HG03060 (cell line): ENCODE measurements around the gene RNU1-2.
"Not testable (repeated sequence)": the region's sequence is repeated elsewhere in the genome, so short reads cannot be mapped to it uniquely, and the experiment has no call there.

Experiments
- ATAC-seq: cut with Tn5 transposase; IDR thresholded peaks from one replicate; pipeline ENCODE4 v1.9.1; 2021; ENCODE audit warnings: low read depth, moderate number of reproducible peaks; ENCODE audit not compliant: unreplicated experiment

Gene RNU1-2

DNA sequence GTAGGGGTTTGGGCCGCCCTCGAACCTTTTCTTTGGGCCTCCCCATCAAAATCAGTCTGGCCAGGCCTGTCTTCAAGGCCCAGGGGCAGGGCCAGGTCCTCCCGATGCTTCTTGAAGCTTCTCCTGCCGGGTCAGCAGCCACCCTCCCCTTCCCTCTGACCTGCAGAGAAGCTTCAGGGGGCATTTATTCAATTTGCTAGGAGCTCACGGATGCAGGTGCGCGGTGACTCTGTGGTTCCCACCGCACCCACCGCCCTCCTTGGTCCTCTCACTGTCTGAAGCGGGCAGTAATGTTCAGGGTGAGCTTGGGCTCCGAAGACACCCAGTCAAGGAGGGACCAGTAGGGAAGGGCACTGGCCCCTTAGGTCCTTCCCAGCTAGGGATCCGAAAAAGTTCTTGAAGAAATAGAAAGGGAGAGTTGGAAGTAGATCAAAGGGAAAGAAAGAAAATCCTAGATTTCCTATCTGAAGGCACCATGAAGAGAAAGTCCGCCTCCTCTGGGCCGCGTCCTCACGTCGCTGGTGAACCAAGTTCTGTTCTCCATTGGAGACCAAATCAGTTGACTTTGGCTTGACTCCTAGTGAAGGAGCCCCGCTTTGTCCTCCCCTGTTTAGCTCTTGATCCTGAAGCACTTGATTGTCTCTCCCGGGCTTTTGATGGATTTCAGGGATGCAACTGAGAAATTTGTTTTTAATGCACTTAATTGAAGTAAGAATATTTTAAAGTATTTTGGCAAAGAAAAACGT, 8.7 kb upstream of the RNU1-2 start:
- no peak for ATAC-seq

DNA sequence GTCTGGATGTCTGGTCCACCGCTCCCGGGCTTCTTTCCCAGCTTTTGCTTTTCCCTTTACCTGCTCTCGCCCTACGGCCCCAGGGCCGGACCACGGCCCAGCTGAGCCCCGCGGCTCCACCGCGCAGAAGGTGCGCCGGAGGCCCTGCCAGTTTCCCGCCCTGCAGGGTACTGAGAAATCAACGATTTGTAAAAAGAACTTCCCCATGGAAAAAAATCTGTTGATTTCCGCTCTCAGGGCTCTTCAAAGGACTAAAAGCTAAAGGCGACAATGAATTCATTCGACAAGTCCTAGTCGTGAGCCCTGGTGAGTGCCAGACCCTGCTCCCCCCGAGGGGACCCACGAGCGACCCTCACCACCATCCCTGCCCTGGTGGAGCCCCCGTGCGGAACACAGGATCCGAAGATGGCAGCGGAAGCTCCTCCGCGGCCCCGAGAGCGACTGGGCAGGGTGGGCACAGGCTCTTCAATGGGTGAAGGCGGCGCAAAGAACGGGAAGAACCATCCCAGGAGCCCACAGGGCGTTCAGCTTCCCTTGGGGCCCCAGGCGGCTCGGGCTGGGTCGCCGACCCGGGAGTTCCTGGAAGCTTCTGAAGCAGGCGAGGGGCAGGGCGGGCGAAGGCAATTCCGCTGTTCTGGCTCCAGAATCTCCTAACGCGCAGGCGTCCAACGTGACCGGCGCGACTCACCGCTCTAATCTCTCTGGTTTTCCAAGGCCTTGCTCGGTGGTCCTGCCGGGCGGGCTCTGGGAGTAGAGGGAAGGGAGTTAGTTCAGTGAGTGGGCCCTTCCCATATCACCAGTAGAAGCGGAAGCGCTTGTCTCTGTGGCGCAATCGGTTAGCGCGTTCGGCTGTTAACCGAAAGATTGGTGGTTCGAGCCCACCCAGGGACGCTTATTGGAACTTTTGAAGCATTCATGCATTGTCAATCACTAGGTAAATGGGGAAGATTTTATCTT, 6.6 kb upstream of the RNU1-2 start:
- no peak for ATAC-seq

DNA sequence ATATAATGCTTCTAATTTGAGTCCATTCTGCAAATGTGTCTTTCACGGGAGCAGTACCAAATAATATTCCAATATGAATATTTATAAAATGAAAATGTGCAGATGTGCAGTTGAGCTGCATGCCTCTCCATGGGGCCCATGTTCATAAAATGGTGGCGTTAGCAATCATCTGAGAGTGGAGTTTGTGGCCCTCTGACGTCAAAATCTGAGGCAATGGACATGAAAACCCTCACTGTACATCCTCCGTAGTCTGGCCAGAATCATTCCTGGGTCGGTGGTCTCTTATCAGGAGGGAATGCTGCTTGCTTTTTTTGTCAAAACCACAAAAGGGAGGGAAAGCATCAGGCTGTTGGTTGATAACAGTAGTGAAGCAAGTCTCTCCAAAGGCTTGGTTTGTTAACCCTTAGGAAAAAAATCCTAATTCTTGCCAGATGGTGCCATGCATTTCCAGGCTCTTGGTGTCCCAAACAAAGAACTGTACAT, 5.2 kb upstream of the RNU1-2 start:
- ATAC-seq, result not testable (repeated sequence)

DNA sequence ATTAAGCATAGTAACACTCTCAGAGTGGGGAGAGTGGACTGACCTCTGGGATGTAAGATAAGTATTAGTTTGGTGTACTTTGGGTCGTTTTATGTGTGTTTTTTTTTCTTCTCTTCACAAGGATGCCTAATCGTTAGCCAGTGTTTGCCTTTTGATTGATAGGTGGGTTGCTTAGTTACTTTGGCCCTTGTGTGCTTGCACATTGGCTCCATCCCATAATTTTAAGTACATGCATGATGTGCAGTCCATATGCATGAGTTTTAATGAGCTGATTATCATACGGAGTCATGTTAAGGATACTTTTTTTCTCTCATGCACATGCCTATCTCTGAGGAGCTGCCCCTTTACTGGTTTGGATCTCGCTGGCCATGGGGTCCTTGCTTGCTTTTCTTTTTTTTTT, 4.7 kb upstream of the RNU1-2 start:
- ATAC-seq, result not testable (repeated sequence)

DNA sequence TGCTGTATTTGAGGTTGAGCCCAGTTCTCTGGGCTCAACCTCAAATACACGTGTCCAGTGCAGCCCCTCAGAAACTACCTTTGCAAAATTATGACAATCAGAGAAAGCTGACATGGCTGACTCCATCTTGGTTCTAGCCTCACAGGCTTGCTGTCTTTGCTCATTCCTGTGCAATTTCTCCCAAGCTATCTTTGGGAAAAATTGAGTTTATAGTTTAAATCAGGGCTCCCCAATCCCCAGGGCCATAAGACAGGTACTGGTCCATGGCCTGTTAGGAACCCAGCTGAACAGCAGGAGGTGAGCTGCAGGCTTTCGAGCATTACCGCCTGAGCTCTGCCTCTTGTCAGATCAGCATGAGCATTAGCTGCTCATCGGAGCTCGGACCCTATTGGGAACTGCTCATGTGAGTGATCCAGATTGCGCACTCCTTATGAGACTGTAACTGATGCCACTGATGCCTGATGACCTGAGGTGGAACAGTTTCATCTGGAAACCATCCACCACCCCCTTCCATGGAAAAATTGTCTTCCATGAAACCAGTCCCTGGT, 2.7 kb upstream of the RNU1-2 start:
- not testable (repeated sequence) for ATAC-seq

DNA sequence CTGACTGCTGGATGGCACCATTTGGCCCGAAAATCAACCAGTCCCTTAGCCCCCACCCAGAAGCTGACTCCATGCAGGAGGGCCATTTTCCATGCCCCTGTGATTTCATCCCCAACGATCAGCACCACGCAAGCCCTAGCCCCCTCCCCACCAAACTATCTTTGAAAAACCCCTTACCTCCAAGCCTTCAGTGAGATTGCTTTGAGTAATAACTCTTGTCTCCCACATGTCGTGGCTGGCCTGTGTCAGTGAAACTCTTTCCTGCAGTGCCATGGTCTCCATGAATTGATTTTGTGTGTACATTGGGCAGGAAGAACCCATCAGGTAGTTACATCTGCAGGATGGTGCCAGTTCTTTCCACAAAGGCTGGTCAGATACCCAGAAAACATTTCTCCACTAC, 2.0 kb upstream of the RNU1-2 start:
- not testable (repeated sequence) for ATAC-seq

DNA sequence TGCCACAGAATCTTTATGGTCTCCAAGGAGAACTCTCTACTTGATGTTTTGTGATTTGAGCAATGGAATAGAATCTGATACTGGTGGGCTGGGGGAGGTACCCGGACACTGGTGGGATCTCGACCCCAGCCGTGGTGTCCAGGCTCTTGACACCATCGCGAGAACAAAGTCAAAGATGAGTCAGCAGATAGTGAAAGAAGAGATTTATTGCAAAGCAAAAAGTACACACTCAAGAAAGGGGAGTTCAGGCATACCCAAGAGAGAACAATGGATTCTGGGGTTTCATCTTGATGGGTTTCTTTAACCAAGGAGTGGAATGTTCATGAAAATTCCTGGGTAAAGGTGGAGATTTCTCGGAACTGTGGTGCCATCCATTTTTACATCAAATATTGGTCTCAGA, 1.4 kb upstream of the RNU1-2 start:
- not testable (repeated sequence) for ATAC-seq

DNA sequence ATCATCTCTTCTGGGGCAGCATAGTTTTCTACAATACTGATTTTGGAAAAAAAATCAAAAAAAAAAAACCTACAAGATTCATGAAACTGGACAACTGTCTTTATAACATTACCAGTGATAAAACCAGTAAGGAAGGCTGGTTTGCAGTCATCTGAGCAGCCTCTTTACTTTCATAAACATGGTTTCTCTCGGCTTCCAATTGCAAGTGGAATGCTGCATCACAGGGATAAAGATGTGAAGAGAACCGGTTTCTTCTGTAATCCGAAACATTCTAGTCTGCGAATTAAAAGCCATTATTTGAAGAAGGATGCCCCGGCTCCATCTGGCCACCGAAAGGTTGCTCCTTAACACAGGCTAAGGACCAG, 565 bp upstream of the RNU1-2 start:
- ATAC-seq, result not testable (repeated sequence)

DNA sequence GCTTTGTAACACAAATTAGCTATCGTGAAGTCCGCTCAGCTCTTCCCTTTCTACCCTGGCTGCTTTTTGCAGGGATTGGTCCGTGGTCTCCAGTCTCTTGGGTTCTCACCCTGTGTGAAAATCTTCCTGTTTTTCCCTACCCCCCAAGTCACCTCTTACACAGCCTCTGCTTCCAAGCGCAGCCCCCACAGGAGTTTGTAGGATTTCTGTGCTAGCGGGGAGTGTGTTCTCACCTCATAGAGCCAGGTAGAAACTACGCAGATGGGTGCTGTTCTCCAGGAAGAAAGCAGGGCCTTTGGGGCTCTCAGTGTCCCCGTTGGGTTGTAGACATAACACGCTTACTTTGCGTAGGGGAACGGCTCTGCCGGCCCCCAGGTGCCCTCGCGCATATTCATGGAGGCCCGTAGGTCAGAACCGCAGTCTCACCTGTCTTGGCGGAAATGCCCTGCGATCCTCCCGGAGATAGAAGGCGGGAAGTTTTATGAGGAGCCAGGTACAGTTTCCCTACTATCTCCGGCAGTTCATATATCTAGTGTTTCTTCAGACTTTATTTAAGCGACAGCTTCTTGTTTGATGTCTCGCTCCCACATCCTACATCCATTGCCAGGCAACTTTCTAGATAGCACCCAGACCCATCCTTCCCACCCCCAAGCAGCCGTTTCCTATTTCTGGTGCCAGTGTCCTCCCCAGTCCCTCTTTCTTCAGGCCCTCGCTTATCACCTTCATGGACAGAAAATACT, 706 bp downstream of the RNU1-2 start:
- not testable (repeated sequence) for ATAC-seq

DNA sequence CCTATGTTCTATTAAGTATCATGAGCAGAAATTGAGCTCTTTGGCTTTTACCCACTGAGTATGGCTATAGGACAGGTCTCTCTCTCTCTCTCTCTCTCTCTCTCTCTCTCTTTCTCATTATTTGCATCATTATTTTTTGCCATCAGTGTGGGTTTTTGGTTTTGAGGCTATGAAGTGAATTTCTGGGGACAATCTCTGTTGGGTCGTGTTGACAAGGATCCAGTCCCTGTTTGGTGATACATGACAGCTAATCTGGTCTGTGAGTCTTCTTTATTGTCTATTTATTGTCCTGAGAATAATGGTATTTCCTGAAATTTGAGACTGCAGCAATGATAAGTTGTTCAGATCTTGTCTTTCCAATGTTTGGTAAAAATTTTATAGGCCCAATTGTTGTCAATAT, 1.9 kb downstream of the RNU1-2 start:
- ATAC-seq, result not testable (repeated sequence)

DNA sequence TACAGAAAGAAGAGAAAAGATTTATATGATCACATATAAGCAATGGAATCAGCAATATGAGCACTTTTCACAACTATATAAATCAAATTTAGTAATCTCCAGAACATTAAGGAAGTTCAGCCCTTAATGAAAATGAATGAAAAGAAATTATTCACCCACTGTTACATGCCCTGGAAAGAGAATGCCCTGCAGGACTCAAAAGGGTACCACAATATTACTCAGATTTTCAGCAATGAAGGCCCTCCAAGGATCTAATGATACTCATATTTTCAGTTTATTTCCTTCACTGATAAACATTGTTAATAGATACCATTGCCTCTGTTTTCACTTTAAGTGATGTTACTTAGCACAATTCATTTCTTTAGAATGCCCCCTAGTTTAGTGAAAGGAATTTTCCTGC, 2.5 kb downstream of the RNU1-2 start:
- not testable (repeated sequence) for ATAC-seq

DNA sequence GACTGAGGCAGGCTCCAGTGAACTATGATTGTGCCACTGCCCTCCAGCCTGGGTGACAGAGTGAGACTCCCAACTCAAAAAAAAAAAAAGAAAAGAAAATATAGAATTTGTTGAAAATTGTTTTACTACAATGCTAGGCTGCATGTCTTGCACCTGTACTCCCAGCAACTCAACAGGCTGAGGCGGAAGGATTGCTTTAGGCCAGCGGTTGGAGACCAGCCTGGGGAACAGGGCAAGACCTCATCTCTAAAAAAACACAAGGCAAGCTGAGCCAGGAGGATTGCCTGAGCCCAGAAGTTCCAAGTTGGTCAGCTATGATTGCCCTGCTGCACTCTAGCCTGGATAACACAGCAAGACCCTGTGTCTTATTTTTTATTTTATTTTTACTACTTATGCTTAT, 3.2 kb downstream of the RNU1-2 start:
- ATAC-seq, result not testable (repeated sequence)

DNA sequence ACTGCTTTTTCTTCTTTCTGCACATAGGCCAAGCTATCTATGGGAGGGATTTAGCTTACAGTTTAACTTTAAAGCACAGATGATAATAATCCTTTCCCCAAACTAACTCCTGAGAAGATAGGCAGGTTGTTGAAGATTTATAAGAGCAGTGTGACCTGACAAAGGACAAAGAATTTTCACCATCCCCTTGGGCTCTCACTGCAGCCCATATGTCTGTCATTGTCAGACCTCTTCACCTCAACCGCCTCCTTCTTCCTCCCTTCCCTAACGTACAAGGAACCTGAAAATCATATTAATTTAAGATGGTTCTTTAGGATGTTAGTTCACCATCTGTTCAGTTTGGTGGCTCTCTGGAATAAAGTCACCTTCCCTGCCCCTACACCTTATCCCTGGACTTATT, 5.0 kb downstream of the RNU1-2 start:
- no peak for ATAC-seq

DNA sequence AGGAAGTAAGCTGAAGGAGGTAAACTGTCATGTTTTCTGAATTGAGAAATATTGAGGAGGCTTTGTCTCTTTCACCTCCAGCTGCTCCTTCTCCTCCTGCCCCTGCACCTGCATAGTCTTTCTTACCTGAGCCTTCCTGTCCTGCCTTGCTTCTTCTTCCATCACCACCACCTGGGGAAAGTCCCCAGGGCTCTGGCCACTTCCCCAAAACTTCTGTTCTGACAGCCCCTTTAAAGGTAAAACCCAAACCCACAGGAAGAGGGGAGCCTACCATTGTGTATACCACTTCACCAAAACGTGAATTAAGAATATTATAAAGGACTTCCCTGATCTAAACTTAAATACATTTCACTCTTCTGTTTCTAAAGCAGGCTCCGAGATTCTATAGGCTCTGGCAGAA, 5.6 kb downstream of the RNU1-2 start:
- ATAC-seq, result not testable (repeated sequence)

DNA sequence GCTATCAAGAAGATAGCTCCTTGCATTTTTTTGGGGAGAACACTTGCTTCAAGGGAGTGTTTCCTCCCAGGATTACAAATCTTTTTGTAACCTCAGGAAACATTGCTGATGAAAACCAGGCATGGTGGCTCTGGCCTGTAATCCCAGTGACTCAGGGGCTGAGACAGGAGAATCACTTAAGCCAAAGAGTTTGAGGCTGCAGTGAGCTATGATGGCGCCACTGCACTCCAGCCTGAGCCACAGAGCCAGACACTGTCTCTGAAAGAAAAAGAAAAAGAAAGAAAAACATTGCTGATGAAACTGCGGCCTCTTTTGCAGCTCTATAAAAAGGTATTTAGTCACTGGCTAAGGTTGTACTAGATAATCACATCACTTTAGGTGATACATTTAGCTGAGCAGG, 7.3 kb downstream of the RNU1-2 start:
- ATAC-seq, result no peak

DNA sequence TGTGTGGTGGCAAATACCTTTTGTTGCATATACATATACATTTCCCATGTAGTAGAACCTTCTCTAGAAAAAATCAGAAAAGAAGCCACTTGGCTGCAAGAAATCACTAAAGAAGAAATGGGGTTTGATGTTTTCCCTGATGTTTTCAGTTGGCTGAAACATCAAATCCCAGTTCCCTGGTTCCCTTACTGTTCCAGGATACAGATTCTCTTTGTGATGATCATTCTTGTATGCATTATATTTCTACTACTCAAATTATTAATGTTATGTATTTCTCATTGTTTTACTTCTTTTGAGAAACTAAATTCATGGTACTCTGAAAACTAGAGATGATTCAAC, 7.6 kb downstream of the RNU1-2 start:
- ATAC-seq, result no peak

DNA sequence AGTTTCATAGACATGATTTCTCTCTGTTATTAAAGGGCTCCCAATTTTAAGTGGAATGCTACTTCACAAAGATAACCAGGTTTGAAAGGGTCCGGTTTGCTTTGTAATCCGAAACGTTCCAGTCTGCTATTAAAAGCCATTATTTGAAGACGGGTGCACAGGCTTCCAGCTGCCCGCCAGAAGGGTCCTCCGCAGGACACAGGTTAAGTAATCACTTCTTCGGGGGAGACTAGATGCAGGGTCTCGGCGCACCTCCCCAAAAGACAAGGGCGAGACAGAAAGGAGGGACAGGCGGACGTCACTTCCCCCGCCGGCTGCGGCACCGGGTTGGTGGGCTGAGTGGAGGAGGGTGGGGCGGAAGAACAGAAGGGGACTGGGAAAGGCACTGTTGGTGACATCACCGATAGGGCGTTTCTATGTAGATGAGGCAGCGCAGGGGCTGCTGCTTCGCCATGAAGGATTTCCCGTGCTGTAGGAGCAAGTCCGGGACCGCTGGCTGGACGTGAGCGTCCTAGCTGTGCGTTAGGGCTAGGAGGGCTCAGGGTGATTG, 8.9 kb downstream of the RNU1-2 start:
- peak; percentile 63 for ATAC-seq

DNA sequence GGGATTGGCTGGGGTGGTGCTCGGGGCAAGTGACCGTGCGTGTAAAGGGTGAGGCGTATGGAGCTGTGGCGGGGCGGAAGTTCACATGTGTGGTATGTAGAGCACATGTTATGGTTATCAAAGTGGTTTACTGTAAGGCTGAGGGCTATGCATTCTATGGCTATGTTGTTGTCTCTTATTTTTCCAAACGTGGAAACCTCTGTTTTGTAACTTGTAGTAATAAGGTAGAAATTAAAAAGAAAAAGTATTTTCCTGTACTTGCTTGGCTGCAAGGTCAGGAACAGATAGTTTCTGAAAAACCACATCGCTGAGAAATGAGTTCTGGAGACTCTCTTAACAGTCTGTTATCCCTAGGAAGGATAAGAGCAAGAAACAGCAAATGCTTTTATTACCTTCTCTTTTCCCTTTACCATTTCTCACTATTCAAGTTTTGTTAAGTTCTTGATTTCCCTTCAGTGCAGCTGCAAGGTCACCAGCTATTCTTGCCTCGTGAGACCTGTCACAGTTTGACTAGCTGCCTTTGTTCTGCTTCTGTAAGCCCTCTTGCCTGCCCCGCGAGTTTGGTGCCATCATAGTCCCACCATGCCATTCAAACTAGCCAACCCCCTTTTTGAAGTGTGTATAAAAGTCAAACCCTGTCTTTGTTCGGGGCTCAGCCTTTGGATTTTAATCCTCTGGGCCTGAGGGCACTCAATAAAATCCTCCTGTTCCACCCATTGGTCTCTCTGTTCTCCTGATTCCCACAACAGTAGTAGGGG, 9.5 kb downstream of the RNU1-2 start:
- peak; percentile 48 for ATAC-seq

DNA sequence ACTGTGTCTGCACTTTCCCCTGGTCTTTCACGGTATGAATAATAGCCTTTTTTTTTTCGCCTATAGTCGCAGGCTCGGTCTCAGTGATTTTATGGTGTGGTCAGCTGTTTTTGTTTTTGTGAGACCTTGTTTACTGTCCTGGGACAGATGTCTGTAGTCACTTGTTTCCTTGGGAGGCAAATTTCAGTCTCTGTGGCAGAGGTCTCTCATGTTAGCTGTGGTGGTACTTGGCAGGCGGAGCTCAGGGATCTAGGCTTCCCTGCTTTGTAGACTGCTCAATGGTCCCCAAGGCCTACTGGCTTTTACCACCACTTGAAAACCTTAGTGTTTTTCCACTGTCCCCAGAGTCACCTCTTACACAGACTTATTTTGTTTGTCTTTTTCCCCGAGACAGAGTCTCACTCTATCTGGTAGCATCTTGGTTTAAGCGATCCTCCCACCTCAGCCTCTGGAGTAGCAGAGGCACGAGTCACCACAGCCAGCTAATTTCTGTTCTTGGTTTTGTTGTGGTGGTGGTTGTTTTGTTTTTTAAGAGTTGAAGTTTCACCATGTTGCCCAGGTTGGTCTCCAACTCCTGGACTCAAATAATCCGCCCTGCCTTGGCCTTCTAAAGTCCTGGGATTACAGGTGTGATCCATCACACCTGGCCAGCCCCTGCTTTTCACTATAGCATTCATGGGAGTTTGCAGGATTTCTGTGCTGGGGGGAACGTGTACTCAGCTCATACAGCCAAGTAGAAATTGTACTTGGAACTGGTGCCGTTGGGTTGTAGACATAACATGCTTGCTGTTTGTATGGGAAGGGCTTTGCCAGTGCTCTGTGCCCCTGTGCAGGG, 10.3 kb downstream of the RNU1-2 start:
- ATAC-seq, result no peak
